H9 (cell line): ENCODE results near the gene CDC16. TPM values are rescaled to one million over a fixed set of nuclear protein-coding genes. Genes with fewer than 3 reads are reported as not detected.

ENCODE experiments used
- DNase-seq: peaks from one replicate; pipeline ENCODE4 v3.0.0-alpha.2; 2017
- H2AFZ ChIP-seq: one replicate; pipeline ENCODE4 v1.6.1; 2013; ENCODE audit warnings: mild to moderate bottlenecking, low read length, control low read depth, moderate library complexity
- H2AK5ac ChIP-seq: 2 replicates; pipeline ENCODE4 v1.6.1; 2013; ENCODE audit warnings: low read length, control low read depth, mixed read lengths; ENCODE audit not compliant: insufficient read length
- H2BK120ac ChIP-seq: one replicate; pipeline ENCODE4 v1.6.1; 2013; ENCODE audit warnings: low read depth, mild to moderate bottlenecking, low read length, control low read depth, inconsistent platforms; ENCODE audit not compliant: poor library complexity, severe bottlenecking
- H2BK12ac ChIP-seq: 2 replicates; pipeline ENCODE4 v1.6.1; 2013; ENCODE audit warnings: low read length, control low read depth, mixed read lengths, low read depth; ENCODE audit not compliant: insufficient read length
- H2BK15ac ChIP-seq: 2 replicates; pipeline ENCODE4 v1.6.1; 2013; ENCODE audit warnings: low read depth, low read length, control low read depth
- H2BK20ac ChIP-seq: one replicate; pipeline ENCODE4 v1.6.1; 2013; ENCODE audit warnings: low read depth, mild to moderate bottlenecking, low read length, control low read depth, inconsistent platforms; ENCODE audit not compliant: poor library complexity, severe bottlenecking
- H2BK5ac ChIP-seq: 2 replicates; pipeline ENCODE4 v1.6.1; 2013; ENCODE audit warnings: low read length, control low read depth, mixed read lengths; ENCODE audit not compliant: insufficient read length
- H3K14ac ChIP-seq: 2 replicates; pipeline ENCODE4 v1.6.1; 2013; ENCODE audit warnings: low read length, control low read depth; ENCODE audit not compliant: insufficient read depth
- H3K18ac ChIP-seq: 2 replicates; pipeline ENCODE4 v1.6.1; 2013; ENCODE audit warnings: low read depth, mild to moderate bottlenecking, mixed read lengths, low read length, control low read depth; ENCODE audit not compliant: insufficient read length
- H3K23ac ChIP-seq: 2 replicates; pipeline ENCODE4 v1.6.1; 2013; ENCODE audit warnings: low read length, control low read depth, mixed read lengths, low read depth; ENCODE audit not compliant: insufficient read length
- H3K23me2 ChIP-seq: 2 replicates; pipeline ENCODE4 v1.6.1; 2013; ENCODE audit warnings: low read depth, mild to moderate bottlenecking, mixed read lengths, low read length, control low read depth; ENCODE audit not compliant: insufficient read length, poor library complexity, severe bottlenecking
- H3K27ac ChIP-seq: 2 replicates; pipeline ENCODE4 v1.5.1; 2013; ENCODE audit warnings: low read length, control low read depth, mixed read lengths, low read depth; ENCODE audit not compliant: insufficient read length
- H3K27me3 ChIP-seq: 2 replicates; pipeline ENCODE4 v1.6.1; 2013; ENCODE audit warnings: low read length, control low read depth, inconsistent platforms; ENCODE audit not compliant: insufficient read depth
- H3K4ac ChIP-seq: 2 replicates; pipeline ENCODE4 v1.6.1; 2013; ENCODE audit warnings: low read depth, mild to moderate bottlenecking, control low read depth, inconsistent platforms, low read length, moderate library complexity
- H3K4me1 ChIP-seq: 2 replicates; pipeline ENCODE4 v1.6.1; 2013; ENCODE audit warnings: low read length, control low read depth, inconsistent platforms; ENCODE audit not compliant: insufficient read depth
- H3K4me2 ChIP-seq: 2 replicates; pipeline ENCODE4 v1.6.1; 2013; ENCODE audit warnings: low read length, control low read depth, mixed read lengths; ENCODE audit not compliant: insufficient read length, insufficient read depth
- H3K56ac ChIP-seq: 2 replicates; pipeline ENCODE4 v1.6.1; 2013; ENCODE audit warnings: low read depth, mild to moderate bottlenecking, mixed read lengths, low read length, control low read depth; ENCODE audit not compliant: insufficient read length
- H3K79me1 ChIP-seq: 2 replicates; pipeline ENCODE4 v1.6.1; 2013; ENCODE audit warnings: low read depth, mild to moderate bottlenecking, moderate library complexity, low read length, control low read depth, inconsistent platforms; ENCODE audit not compliant: insufficient read depth, poor library complexity, severe bottlenecking
- H3K79me2 ChIP-seq: 2 replicates; pipeline ENCODE4 v1.6.1; 2013; ENCODE audit warnings: low read length, control low read depth, inconsistent platforms; ENCODE audit not compliant: insufficient read depth
- H3K9ac ChIP-seq: 2 replicates; pipeline ENCODE4 v1.6.1; 2013; ENCODE audit warnings: low read length, control low read depth, mixed read lengths; ENCODE audit not compliant: insufficient read length; ENCODE audit errors: extremely low read depth
- H3K9me3 ChIP-seq: one replicate; pipeline ENCODE4 v1.6.1; 2013; ENCODE audit warnings: low read depth, low read length, inconsistent platforms; ENCODE audit not compliant: control insufficient read depth
- H3T11ph ChIP-seq: one replicate; pipeline ENCODE4 v1.6.1; 2013; ENCODE audit warnings: mild to moderate bottlenecking, low read length, control low read depth, inconsistent platforms
- H4K20me1 ChIP-seq: one replicate; pipeline ENCODE4 v1.6.1; 2013; ENCODE audit not compliant: control insufficient read depth, insufficient read length, insufficient read depth
- H4K5ac ChIP-seq: 2 replicates; pipeline ENCODE4 v1.6.1; 2013; ENCODE audit warnings: low read depth, mild to moderate bottlenecking, mixed read lengths, low read length, control low read depth; ENCODE audit not compliant: insufficient read length
- H4K8ac ChIP-seq: replicated peaks from 2 replicates; pipeline ENCODE4 v1.6.1; 2013; ENCODE audit warnings: low read length, control low read depth, mixed read lengths, low read depth; ENCODE audit not compliant: insufficient read length
- H4K91ac ChIP-seq: 2 replicates; pipeline ENCODE4 v1.6.1; 2013; ENCODE audit warnings: low read depth, mild to moderate bottlenecking, moderate library complexity, mixed read lengths, low read length, control low read depth; ENCODE audit not compliant: insufficient read length
- H3K27ac Mint-ChIP-seq, 3 experiments: 2 replicates in 2 of 3; 3 replicates in 1 of 3; pipeline ENCODE4 v1.8.0; 2020 to 2021; ENCODE audit warnings: mixed read lengths in 3 of 3, mild to moderate bottlenecking in 1 of 3, moderate library complexity in 1 of 3
- H3K27me3 Mint-ChIP-seq: 2 replicates; pipeline ENCODE4 v1.8.0; 2021; ENCODE audit warnings: low read depth, mild to moderate bottlenecking, moderate library complexity, mixed read lengths
- H3K36me3 Mint-ChIP-seq, 3 experiments: 2 replicates in 2 of 3; 3 replicates in 1 of 3; pipeline ENCODE4 v1.8.0; 2020 to 2021; ENCODE audit warnings: low read depth in 3 of 3, mixed read lengths in 3 of 3; ENCODE audit not compliant: insufficient read depth in 1 of 3
- H3K4me1 Mint-ChIP-seq, 2 experiments: 2 replicates each; pipeline ENCODE4 v1.8.0; 2020; ENCODE audit warnings: mixed read lengths in 2 of 2
- H3K4me3 Mint-ChIP-seq, 2 experiments: 2 replicates in 1 of 2; 3 replicates in 1 of 2; pipeline ENCODE4 v1.8.0; 2020 to 2021; ENCODE audit warnings: mild to moderate bottlenecking in 2 of 2, mixed read lengths in 2 of 2, moderate library complexity in 1 of 2
- H3K9me3 Mint-ChIP-seq, 2 experiments: 2 replicates in 1 of 2; 3 replicates in 1 of 2; pipeline ENCODE4 v1.8.0; 2020; ENCODE audit warnings: mild to moderate bottlenecking in 2 of 2, mixed read lengths in 2 of 2, moderate library complexity in 1 of 2
- WGBS: extraction: QIAGEN DNeasy Blood & Tissue Kit; methylation state at CpG from one replicate; pipeline ENCODE4 v1.1.7; 2013; ENCODE audit warnings: missing lambda C conversion rate, low lambda C conversion rate, mixed read lengths; ENCODE audit not compliant: insufficient read length; ENCODE audit errors: extremely low coverage; 5-methylcytosine and 5-hydroxymethylcytosine counted together
- microRNA-seq: library from miRNA; unstranded; fragments of <30 nt; microRNA quantifications from one replicate; pipeline ENCODE4, GENCODE V29; 2020; ENCODE audit warnings: borderline microRNAs expressed
- total RNA-seq: library from RNA; stranded (reverse); gene quantifications from 2 replicates; pipeline ENCODE4 v1.2.1, GENCODE V29; 2021
- TF ChIP-seq, protein P1 (sequence below): fragments of 200-600 bp; sonication (generic); conservative IDR thresholded peaks from 3 replicates; pipeline ENCODE4 v1.8.0; 2021; ENCODE audit warnings: antibody characterized with exemption, mild to moderate bottlenecking

Gene CDC16
- total RNA-seq, 1 experiment from 2014 or later, result 91.9 TPM

DNA sequence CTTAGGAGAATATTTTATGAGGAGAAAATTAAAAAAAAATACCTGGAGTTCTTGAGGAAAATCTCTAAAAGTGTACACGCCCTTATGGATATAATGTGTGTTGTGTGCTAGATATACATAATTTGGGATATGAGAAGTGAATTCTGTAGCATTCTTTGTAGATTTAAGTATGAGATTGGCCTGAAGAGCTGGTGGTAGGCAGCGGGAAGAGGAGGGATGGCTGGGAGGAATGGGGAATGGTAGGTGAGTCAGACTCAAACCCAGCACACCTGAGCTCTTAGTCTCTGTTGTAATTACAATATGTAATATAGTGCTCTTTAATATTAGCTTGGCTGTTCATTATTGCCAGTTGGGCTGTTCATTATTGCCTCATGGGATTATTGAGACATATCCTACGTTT is 86.6 kb downstream of the CDC16 start:
- Histone ChIP-seq H2BK20ac (no peak overlapping the region), H3K27ac (no peak overlapping the region), H3K4ac (no peak overlapping the region), H3K79me1 (peaks cover 3% of the 10 kb centered on the region), H3K14ac (no peak overlapping the region), H3K9ac (no peak overlapping the region), H3K27me3 (no peaks in the 10 kb centered on the region), H3K56ac (no peak overlapping the region), H4K91ac (no peak overlapping the region), H2AFZ (no peak overlapping the region), H3K79me2 (peaks cover 12% of the 10 kb centered on the region; the same call in 1 of the 2 replicates), H3K9me3 (no peaks in the 10 kb centered on the region), H4K5ac (no peak overlapping the region), H3K4me1 (no peaks in the 10 kb centered on the region), H2BK15ac (no peak overlapping the region), H3K23me2 (no peaks in the 10 kb centered on the region), H4K8ac (no peak overlapping the region), H2BK5ac (no peak overlapping the region), H2BK120ac (no peak overlapping the region), H2BK12ac (no peak overlapping the region), H3K4me2 (no peak overlapping the region), H3K23ac (no peak overlapping the region), H3K18ac (no peak overlapping the region), H2AK5ac (no peak overlapping the region), H3T11ph (no peak overlapping the region), H4K20me1 (no peaks in the 10 kb centered on the region)
- no peak for DNase-seq
- no peak overlapping the region for H3K27ac Mint-ChIP-seq
- no peak overlapping the region for H3K4me3 Mint-ChIP-seq
- no peaks in the 10 kb centered on the region for H3K27me3 Mint-ChIP-seq
- WGBS, result no CpG with 5 or more reads among the region's 3 CpGs
- peaks cover 46 to 71% (median 68%) of the 10 kb centered on the region in 3 experiments for H3K36me3 Mint-ChIP-seq
- H3K9me3 Mint-ChIP-seq, result no peaks in the 10 kb centered on the region
- peaks cover 0 to 4% of the 10 kb centered on the region in 2 experiments; a peak in 1 of 4 replicates for H3K4me1 Mint-ChIP-seq
- TF ChIP-seq, protein P1, sequence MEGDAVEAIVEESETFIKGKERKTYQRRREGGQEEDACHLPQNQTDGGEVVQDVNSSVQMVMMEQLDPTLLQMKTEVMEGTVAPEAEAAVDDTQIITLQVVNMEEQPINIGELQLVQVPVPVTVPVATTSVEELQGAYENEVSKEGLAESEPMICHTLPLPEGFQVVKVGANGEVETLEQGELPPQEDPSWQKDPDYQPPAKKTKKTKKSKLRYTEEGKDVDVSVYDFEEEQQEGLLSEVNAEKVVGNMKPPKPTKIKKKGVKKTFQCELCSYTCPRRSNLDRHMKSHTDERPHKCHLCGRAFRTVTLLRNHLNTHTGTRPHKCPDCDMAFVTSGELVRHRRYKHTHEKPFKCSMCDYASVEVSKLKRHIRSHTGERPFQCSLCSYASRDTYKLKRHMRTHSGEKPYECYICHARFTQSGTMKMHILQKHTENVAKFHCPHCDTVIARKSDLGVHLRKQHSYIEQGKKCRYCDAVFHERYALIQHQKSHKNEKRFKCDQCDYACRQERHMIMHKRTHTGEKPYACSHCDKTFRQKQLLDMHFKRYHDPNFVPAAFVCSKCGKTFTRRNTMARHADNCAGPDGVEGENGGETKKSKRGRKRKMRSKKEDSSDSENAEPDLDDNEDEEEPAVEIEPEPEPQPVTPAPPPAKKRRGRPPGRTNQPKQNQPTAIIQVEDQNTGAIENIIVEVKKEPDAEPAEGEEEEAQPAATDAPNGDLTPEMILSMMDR, result no peak

Small RNA genes within 50 kb of the gene (microRNA-seq; reads per million reads assigned to microRNA genes)
- gene MIR4502, result not detected
- gene MIR548AR, result not detected

Other genes with a start within 250 kb of the CDC16 start
- gene RASA3, start 102.3 kb upstream of the CDC16 start, total RNA-seq, result 11.7 and 12.3 TPM in 2 replicates
- gene CFAP97D2, start 55.6 kb upstream of the CDC16 start, total RNA-seq, result not detected in 2 replicates
- gene UPF3A, start 46.7 kb downstream of the CDC16 start, total RNA-seq, result 81.8 and 85.0 TPM in 2 replicates
- 57.8 and 62.1 TPM in 2 replicates for gene CHAMP1, start 79.6 kb downstream of the CDC16 start, total RNA-seq